Measurements from ENCODE around the gene LKAAEAR1. TPM values are rescaled to one million over a fixed set of nuclear protein-coding genes. Genes with fewer than 3 reads are reported as not detected.

Gene LKAAEAR1
- total and polyA plus RNA-seq, 2 of the 13 experiments (the other 11 are each of a cell fraction or from before 2014, with no cell fraction given) = not detected

DNA sequence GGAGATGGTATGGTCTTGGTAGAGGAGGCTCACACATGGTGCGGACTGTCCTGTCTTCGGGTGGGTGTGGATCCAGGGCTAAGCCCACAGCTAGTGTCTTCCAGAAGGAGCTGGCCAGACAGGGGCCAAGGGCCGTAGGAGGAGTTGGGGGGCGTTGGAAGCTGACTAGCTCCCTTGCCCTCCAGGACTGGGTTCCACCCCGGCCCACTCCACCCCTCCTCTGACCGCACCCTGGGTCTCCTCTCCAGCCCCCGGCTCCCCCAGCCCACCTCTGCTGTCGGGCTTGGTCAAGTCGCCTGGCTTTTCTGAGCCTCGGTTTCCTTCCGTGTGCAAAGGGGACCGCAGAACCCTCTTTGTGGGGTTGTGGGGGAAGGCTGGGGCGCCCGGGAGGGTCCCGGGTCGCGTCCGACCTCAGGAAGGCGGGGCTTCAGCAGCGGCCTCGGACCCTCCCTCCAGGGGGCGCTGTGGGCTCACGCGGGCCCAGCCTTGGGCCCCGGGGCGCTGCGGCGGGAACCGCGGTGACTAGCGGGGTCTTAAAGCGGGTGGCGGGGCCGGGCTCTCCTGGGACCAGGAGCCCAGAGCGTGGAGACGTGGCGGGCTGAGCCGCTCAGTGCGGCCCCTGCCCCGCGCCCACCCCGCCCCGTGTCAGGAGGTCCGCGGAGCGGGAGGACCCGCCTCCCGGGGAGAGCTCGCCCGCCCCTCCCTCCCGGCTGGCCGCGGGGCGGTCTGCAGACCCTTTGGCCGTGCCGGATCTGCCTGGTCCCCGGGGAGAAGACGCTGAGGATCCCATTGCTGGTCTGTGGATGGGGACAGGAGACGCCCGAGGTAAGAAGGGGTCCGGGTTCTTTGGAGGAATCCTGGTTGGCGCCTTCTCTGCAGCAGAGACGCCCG is 17.8 kb upstream of the LKAAEAR1 start (continued):
- TF ChIP-seq SMAD9 (CRISPR knock-in tag; IDR thresholded peaks at IDR 0.05) (no peak), ZNF589 (CRISPR knock-in tag; conservative IDR thresholded peaks at IDR 0.05) (no peak), ZNF274 (CRISPR knock-in tag; IDR thresholded peaks at IDR 0.05) (peak; percentile 76; the same call in 1 of the 2 replicates), ZNF850 (CRISPR knock-in tag; conservative IDR thresholded peaks at IDR 0.05) (no peak), FLYWCH1 (CRISPR knock-in tag; IDR thresholded peaks at IDR 0.05) (no peak), ZNF547 (CRISPR knock-in tag; IDR thresholded peaks at IDR 0.05) (peak; percentile 66; the same call in 1 of the 2 replicates), ZNF768 (CRISPR knock-in tag; IDR thresholded peaks at IDR 0.05) (peak; percentile 69; the same call in 1 of the 2 replicates), ZNF12 (CRISPR knock-in tag; IDR thresholded peaks at IDR 0.05) (no peak), NCOA1 (CRISPR knock-in tag; IDR thresholded peaks at IDR 0.05) (no peak), NR2F6 (IDR thresholded peaks at IDR 0.05) (no peak), NR2F6 (CRISPR knock-in tag; IDR thresholded peaks at IDR 0.05) (no peak), KLF6 (CRISPR knock-in tag; IDR thresholded peaks at IDR 0.05) (0 out of 2 replicates have a peak, but pooled peaks have one; percentile 35), SIX1 (CRISPR knock-in tag; IDR thresholded peaks at IDR 0.05; ENCODE audit: borderline replicate concordance) (no peak), KDM4B (CRISPR knock-in tag; IDR thresholded peaks at IDR 0.05) (no peak), ZC3H4 (CRISPR knock-in tag; IDR thresholded peaks at IDR 0.05; ENCODE audit: borderline replicate concordance) (no peak), GATA4 (IDR thresholded peaks at IDR 0.05; ENCODE audit: borderline replicate concordance, low read depth) (peak; percentile 29; the same call in 1 of the 2 replicates), ZNF749 (CRISPR knock-in tag; IDR thresholded peaks at IDR 0.05; ENCODE audit: borderline replicate concordance) (no peak), RFX5 (IDR thresholded peaks at IDR 0.05; ENCODE audit: low read depth, low read length) (no peak), TBX3 (IDR thresholded peaks at IDR 0.05; ENCODE audit: borderline replicate concordance) (no peak), SP1 (IDR thresholded peaks at IDR 0.05) (no peak), SP1 (CRISPR knock-in tag; IDR thresholded peaks at IDR 0.05) (peak; percentile 50; the same call in 1 of the 2 replicates), KDM3A (CRISPR knock-in tag; IDR thresholded peaks at IDR 0.05; ENCODE audit: low read depth) (no peak), YY1 (IDR thresholded peaks at IDR 0.05; ENCODE audit: insufficient read depth, insufficient replicate concordance, low read depth, low read length) (peak; percentile 60)
- TF ChIP-seq, protein P1, sequence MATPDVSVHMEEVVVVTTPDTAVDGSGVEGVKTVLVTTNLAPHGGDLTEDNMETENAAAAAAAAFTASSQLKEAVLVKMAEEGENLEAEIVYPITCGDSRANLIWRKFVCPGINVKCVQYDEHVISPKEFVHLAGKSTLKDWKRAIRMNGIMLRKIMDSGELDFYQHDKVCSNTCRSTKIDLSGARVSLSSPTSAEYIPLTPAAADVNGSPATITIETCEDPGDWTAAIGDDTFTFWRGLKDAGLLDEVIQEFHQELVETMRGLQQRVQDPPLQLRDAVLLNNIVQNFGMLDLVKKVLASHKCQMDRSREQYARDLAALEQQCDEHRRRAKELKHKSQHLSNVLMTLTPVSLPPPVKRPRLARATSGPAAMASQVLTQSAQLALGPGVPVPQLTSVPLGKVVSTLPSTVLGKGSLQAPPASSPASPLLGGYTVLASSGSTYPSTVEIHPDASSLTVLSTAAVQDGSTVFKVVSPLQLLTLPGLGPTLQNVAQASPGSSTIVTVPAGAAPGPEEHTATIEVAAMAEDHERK (CRISPR knock-in tag; IDR thresholded peaks at IDR 0.05; ENCODE audit: low read depth) = no peak
- TF ChIP-seq, protein P2, sequence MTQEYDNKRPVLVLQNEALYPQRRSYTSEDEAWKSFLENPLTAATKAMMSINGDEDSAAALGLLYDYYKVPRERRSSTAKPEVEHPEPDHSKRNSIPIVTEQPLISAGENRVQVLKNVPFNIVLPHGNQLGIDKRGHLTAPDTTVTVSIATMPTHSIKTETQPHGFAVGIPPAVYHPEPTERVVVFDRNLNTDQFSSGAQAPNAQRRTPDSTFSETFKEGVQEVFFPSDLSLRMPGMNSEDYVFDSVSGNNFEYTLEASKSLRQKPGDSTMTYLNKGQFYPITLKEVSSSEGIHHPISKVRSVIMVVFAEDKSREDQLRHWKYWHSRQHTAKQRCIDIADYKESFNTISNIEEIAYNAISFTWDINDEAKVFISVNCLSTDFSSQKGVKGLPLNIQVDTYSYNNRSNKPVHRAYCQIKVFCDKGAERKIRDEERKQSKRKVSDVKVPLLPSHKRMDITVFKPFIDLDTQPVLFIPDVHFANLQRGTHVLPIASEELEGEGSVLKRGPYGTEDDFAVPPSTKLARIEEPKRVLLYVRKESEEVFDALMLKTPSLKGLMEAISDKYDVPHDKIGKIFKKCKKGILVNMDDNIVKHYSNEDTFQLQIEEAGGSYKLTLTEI (CRISPR knock-in tag; conservative IDR thresholded peaks at IDR 0.05) = no peak
- TF ChIP-seq, protein P3, sequence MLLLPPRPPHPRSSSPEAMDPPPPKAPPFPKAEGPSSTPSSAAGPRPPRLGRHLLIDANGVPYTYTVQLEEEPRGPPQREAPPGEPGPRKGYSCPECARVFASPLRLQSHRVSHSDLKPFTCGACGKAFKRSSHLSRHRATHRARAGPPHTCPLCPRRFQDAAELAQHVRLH (CRISPR knock-in tag; IDR thresholded peaks at IDR 0.05; ENCODE audit: borderline replicate concordance, low read depth) = peak; percentile 62; the same call in 1 of the 2 replicates
- TF ChIP-seq, protein P4, sequence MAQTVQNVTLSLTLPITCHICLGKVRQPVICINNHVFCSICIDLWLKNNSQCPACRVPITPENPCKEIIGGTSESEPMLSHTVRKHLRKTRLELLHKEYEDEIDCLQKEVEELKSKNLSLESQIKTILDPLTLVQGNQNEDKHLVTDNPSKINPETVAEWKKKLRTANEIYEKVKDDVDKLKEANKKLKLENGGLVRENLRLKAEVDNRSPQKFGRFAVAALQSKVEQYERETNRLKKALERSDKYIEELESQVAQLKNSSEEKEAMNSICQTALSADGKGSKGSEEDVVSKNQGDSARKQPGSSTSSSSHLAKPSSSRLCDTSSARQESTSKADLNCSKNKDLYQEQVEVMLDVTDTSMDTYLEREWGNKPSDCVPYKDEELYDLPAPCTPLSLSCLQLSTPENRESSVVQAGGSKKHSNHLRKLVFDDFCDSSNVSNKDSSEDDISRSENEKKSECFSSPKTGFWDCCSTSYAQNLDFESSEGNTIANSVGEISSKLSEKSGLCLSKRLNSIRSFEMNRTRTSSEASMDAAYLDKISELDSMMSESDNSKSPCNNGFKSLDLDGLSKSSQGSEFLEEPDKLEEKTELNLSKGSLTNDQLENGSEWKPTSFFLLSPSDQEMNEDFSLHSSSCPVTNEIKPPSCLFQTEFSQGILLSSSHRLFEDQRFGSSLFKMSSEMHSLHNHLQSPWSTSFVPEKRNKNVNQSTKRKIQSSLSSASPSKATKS (CRISPR knock-in tag; IDR thresholded peaks at IDR 0.05) = no peak

All from HepG2 (cell line).